ENCODE results near the gene ALDH2.

The ALDH2 gene

DNA sequence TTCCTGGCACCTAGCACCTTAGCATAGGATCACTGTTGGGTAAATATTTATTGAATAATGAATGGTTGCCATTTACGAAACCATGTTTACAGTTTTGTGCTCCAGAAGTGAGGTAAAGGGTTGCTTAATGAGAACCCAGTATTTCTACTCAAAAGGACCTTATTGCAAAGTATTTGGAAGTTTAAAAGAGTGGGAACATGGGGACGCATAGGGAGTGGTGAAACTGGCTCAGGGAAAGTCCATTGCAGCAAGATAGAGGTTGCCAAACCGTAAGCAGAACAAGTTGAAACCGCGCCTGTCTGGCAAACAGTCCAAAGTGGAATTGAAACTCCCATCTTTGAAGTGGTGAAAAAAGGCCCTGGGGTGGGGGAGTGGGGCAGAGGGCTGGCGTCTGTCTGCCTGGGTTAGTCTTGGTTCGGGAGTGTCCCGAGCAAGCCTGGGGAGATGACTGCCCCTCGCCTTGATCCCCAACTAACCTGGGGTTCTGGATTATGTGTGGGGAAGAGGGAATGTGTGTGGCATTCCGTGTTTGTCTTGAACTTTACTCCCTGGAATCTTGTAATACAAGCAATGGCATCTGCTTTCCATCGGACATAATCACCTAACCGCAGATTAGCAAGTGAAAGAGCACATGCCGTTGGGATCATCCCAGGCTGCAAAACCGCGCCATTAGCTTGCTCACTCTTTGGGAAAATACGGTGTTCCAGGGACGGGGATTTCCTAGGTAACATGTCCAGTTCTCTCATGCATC lies 7.2 kb downstream of the ALDH2 start:
- Histone ChIP-seq H4K20me1 (ENCODE audit: low read depth, low read length) (no peaks in the 10 kb centered on the region), H3K27ac (ENCODE audit: low read depth, low read length) (no peak overlapping the region), H3K4me2 (ENCODE audit: low read depth, low read length, poor library complexity, severe bottlenecking) (no peak overlapping the region)

DNA sequence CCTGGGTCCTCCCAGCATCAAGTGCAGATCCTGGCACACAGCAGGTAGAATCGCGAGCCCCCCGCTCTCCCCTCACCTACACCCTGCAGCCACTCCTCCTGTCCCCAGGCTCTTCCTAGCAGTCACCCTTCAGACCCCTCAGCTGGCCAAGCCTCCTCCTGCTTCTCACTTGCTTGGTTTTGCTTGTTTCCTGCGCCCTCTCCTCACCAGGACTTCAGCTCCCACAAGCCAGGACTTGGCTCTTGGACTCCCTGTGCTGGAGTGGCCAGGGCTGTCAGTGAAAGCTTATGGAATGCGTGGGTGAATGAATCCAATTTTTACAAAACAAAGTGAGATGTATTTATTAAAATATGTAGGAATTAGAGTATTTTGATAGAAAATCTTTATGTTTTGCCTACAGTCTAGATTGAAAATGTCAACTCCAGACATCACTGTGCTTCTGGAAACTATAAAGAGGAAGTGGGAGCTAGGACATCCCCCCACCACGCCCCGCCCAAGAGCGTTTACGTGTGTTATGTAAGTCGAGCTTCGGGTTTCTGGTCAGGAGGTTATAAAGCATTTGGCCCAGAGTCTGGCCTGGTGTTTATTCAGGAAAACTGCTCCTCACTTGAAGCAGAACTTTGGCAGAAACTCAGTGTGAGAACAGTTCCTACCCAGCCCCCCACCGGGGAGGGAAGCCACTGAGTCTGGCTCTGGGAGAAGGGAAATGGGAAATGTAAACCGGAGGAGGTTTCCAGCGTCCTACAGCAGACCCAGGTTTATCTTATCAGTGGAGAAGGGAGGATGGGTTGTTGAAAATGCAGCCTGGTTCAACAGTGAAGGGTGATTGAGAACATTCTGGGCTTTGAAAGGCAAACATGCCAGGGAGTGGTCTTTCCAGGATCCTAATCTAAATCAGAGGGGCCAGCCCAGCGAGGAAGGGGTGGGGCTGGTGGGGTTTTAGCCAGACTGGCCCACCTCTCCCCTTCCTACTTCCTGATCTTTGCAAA lies 8.8 kb downstream of the ALDH2 start:
- no peaks in the 10 kb centered on the region for H3K27me3 ChIP-seq (ENCODE audit: low read length)
- 0 out of 2 replicates have a peak, but pooled peaks cover 3% of the 10 kb centered on the region for H3F3A ChIP-seq (ENCODE audit: insufficient read depth)
- H2AFZ ChIP-seq (ENCODE audit: low read depth, low read length, severe bottlenecking): peak overlapping the region; percentile 95
- no peaks in the 10 kb centered on the region for H3K36me3 ChIP-seq (ENCODE audit: low read length)
- H3K9me3 ChIP-seq (ENCODE audit: insufficient read depth, low read length): no peaks in the 10 kb centered on the region
- peak overlapping the region; percentile 52 for H3K27ac ChIP-seq (ENCODE audit: low read depth, low read length)
- H4K20me1 ChIP-seq (ENCODE audit: low read depth, low read length): no peaks in the 10 kb centered on the region
- peak overlapping the region; percentile 44 for H3K4me3 ChIP-seq (ENCODE audit: insufficient read depth, low read length, poor library complexity, severe bottlenecking)
- no peaks in the 10 kb centered on the region for H3K79me2 ChIP-seq (ENCODE audit: insufficient read depth, low read length)
- TF ChIP-seq, protein P1, sequence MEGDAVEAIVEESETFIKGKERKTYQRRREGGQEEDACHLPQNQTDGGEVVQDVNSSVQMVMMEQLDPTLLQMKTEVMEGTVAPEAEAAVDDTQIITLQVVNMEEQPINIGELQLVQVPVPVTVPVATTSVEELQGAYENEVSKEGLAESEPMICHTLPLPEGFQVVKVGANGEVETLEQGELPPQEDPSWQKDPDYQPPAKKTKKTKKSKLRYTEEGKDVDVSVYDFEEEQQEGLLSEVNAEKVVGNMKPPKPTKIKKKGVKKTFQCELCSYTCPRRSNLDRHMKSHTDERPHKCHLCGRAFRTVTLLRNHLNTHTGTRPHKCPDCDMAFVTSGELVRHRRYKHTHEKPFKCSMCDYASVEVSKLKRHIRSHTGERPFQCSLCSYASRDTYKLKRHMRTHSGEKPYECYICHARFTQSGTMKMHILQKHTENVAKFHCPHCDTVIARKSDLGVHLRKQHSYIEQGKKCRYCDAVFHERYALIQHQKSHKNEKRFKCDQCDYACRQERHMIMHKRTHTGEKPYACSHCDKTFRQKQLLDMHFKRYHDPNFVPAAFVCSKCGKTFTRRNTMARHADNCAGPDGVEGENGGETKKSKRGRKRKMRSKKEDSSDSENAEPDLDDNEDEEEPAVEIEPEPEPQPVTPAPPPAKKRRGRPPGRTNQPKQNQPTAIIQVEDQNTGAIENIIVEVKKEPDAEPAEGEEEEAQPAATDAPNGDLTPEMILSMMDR (IDR thresholded peaks at IDR 0.05; ENCODE audit: insufficient read depth, low read length, poor library complexity, severe bottlenecking): no peak
- TF ChIP-seq EZH2phosphoT487 (conservative IDR thresholded peaks at IDR 0.05; ENCODE audit: low read length): no peak
- peak overlapping the region; percentile 63 for H3K9ac ChIP-seq (ENCODE audit: low read length)
- peak overlapping the region; percentile 69 for H3K4me2 ChIP-seq (ENCODE audit: low read depth, low read length, poor library complexity, severe bottlenecking)
- H3K9me2 ChIP-seq (replicated peaks; ENCODE audit: insufficient read depth, low read length): no peaks in the 10 kb centered on the region

More for the DNA sequence above, 7.2 kb downstream of the ALDH2 start:
- Histone ChIP-seq H3K9me2 (replicated peaks; ENCODE audit: insufficient read depth, low read length) (no peaks in the 10 kb centered on the region), H3K27me3 (ENCODE audit: low read length) (no peaks in the 10 kb centered on the region), H3K9ac (ENCODE audit: low read length) (no peak overlapping the region), H3K9me3 (ENCODE audit: insufficient read depth, low read length) (no peaks in the 10 kb centered on the region), H3K36me3 (ENCODE audit: low read length) (no peaks in the 10 kb centered on the region), H3F3A (ENCODE audit: insufficient read depth) (0 out of 2 replicates have a peak, but pooled peaks cover 3% of the 10 kb centered on the region), H2AFZ (ENCODE audit: low read depth, low read length, severe bottlenecking) (no peak overlapping the region), H3K4me3 (ENCODE audit: insufficient read depth, low read length, poor library complexity, severe bottlenecking) (no peak overlapping the region), H3K79me2 (ENCODE audit: insufficient read depth, low read length) (no peaks in the 10 kb centered on the region)
- TF ChIP-seq, protein P1 (IDR thresholded peaks at IDR 0.05; ENCODE audit: insufficient read depth, low read length, poor library complexity, severe bottlenecking): no peak
- TF ChIP-seq EZH2phosphoT487 (conservative IDR thresholded peaks at IDR 0.05; ENCODE audit: low read length): no peak

- Histone ChIP-seq H2AFZ (ENCODE audit: low read depth, low read length, severe bottlenecking) (no peak overlapping the region), H3K4me2 (ENCODE audit: low read depth, low read length, poor library complexity, severe bottlenecking) (no peak overlapping the region)
Measured at GRCh38 chr12:111776836-111777344, 10.2 kb downstream of the ALDH2 start.

More at GRCh38 chr12:111776836-111777344, 10.2 kb downstream of the ALDH2 start:
- Histone ChIP-seq H3K9me3 (ENCODE audit: insufficient read depth, low read length) (no peaks in the 10 kb centered on the region), H3K36me3 (ENCODE audit: low read length) (no peaks in the 10 kb centered on the region), H3K79me2 (ENCODE audit: insufficient read depth, low read length) (no peaks in the 10 kb centered on the region), H3K27ac (ENCODE audit: low read depth, low read length) (no peak overlapping the region), H3K27me3 (ENCODE audit: low read length) (no peaks in the 10 kb centered on the region), H4K20me1 (ENCODE audit: low read depth, low read length) (no peaks in the 10 kb centered on the region), H3K9me2 (replicated peaks; ENCODE audit: insufficient read depth, low read length) (no peaks in the 10 kb centered on the region), H3K4me3 (ENCODE audit: insufficient read depth, low read length, poor library complexity, severe bottlenecking) (no peak overlapping the region), H3K9ac (ENCODE audit: low read length) (no peak overlapping the region), H3F3A (ENCODE audit: insufficient read depth) (0 out of 2 replicates have a peak, but pooled peaks cover 3% of the 10 kb centered on the region)
- TF ChIP-seq, protein P1 (IDR thresholded peaks at IDR 0.05; ENCODE audit: insufficient read depth, low read length, poor library complexity, severe bottlenecking): no peak
- no peak for TF ChIP-seq EZH2phosphoT487 (conservative IDR thresholded peaks at IDR 0.05; ENCODE audit: low read length)

All from SU-DHL-6 (cell line).